ENCODE measurements around the gene NPR1.

DNA sequence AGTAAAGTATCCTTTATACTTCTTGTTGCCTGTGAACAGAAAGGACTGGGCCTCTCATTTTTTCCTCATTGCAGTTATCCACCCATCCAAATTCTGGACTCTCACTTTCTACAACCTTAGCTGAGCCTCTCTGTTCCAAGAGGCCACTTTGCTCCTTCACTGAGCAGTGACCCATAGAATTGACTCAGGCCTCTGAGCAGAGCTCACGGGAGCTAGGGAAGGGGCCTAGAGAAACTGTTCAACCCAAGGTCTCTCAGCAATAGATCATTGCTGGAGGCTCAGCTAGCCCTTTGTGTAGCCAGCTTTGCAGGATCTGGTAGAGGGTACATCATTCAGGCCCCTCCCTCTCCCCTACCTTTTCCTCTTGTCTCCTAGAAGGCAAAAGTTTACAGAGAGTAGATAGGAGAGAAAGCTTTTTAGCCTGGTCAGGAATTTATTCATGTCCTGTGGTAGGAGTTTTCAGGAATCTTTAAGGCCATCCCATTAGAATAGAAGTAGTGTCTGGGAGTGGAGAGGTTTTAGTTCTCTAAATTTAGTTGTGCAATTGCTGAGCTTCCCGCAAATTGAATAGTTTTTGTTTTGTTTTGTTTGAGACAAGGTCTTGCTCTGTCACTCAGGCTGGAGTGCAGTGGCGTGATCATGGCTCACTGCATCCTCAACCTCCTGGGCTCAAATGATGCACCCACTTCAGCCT lies 56.1 kb downstream of the NPR1 start:
- TF ChIP-seq FOXM1 (IDR thresholded peaks at IDR 0.05; ENCODE audit: borderline replicate concordance) (no peak), TARDBP (IDR thresholded peaks at IDR 0.05) (no peak), HDGF (IDR thresholded peaks at IDR 0.05; ENCODE audit: borderline replicate concordance) (no peak), SP1 (IDR thresholded peaks at IDR 0.05) (no peak), FOXA1 (IDR thresholded peaks at IDR 0.05) (no peak), ELF4 (IDR thresholded peaks at IDR 0.05) (no peak), NFRKB (IDR thresholded peaks at IDR 0.05) (no peak), BHLHE40 (IDR thresholded peaks at IDR 0.05; ENCODE audit: borderline replicate concordance) (no peak)

Data from HEK293T (cell line).